Measurements from ENCODE around the gene SLC39A13. TPM values are rescaled to one million over a fixed set of nuclear protein-coding genes. Genes with fewer than 3 reads are reported as not detected.

The SLC39A13 gene
- total RNA-seq, 2 experiments from 2014 or later: 10.9 to 11.4 TPM

DNA sequence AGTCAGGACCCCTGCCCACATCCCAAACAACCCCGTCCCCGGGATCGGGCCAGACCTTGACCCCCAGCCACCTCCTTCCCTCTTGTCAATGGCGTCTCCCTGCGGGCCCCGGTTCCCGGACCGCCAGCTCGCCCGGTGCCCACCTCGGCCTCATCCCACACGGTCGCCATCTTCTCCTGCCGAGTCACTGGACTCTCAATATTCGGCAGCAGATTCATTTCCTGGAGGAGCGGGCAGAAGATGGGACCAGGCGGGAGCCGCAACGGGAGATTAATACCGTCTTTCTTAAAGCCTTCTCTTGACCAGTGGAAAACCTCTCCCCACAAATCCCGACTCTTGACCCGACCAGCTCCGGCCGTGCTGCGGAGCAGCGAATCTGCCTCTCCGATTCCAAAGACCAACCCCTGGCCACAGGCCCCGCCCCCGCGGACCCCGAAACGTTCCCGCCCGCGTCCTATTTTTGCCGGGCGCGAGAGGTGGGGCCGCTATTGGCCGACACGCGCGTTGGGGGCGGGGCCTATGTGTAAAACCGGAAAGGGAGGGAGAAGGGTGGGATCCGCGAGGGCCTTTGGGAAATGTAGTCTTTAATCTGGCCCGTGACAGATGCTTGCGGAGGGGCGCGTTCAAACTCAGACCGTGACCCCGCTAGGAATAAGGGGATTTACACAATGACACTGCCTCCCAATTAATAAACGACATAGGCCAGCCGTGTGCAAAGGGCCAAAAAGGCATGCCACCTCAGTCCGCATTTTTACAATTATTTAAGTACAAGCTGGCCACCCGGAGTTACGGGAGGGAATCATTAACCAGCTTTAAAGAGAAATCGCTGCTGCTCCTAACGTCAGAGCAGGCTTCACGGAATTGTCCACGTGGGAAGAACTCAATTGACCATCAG is 17.9 kb downstream of the SLC39A13 start, which contains the start of gene PSMC3:
PSMC3 (minus strand) TSS at position 378 of the 895 bp plus-strand sequence; CDS start at position 218, 160 bp downstream.
- H3K27ac Mint-ChIP-seq: peak within 1 kb of the TSS; percentile 98
- peak within 1 kb of the TSS; percentile 100 for H3K4me3 Mint-ChIP-seq
- no peaks in the 10 kb centered on the region for H3K9me3 Mint-ChIP-seq
- DNase-seq: peak; percentile 99
- peaks cover 4% of the 10 kb centered on the region for H3K27me3 Mint-ChIP-seq
- peaks cover 27% of the 10 kb centered on the region for H3K4me1 Mint-ChIP-seq
- peaks cover 25% of the 10 kb centered on the region for H3K36me3 Mint-ChIP-seq

DNA sequence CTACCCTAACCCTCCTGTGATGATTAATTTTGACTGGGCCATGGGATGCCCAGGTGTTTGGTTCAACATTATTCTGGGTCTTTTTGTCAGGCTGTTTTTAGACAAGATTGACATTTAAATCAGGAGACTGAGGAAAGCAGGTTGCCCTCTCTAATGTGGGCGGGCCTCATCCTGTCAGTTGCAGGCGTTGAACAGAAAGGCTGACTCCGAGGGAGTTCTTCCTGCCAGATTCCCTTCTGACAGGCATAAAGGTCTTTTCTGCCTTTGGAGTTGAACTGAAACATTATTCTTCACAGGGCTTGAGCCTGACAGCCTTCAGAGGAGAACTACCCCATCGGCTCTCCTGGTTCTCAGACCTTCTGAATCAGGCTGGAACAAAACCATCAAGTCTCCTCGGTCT is 22.1 kb downstream of the SLC39A13 start:
- Mint-ChIP-seq H3K4me3 (no peak overlapping the region), H3K4me1 (peaks cover 10% of the 10 kb centered on the region), H3K27ac (no peak overlapping the region), H3K36me3 (peaks cover 6% of the 10 kb centered on the region), H3K27me3 (peaks cover 4% of the 10 kb centered on the region), H3K9me3 (no peaks in the 10 kb centered on the region)
- no peak for DNase-seq

DNA sequence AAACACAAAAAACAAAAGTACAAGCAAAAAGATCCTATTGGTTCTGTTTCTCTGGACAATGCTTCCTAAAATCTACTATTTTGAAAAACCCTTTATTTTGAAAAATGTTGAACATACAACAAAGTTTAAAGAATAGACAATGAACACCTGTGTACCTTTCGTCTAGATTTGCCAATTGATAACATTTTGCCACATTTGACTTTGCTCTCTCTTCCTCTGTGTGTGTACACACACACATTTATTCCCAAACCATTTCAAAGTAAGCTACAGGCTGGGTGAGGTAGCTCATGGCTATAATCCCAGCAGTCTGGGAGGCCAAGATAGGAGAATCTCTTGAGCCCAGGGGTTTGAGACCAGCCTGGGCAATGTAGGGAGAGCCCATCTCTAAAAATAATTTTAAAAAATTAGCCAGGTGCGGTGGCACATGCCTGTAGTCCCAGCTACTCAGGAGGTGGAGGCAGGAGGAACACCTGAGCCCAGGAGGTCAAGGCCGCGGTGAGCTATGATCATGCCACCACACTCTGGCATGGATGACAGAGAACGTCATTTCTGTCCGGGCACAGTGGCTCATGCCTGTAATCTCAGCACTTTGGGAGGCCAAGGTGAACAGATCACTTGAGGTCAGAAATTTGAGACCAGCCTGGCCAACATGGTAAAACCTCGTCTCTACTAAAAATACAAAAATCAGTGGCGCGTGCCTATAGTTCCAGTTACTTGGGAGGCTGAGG is 23.1 kb downstream of the SLC39A13 start:
- peaks cover 7% of the 10 kb centered on the region for H3K4me1 Mint-ChIP-seq
- H3K27ac Mint-ChIP-seq: no peak overlapping the region
- H3K36me3 Mint-ChIP-seq: no peaks in the 10 kb centered on the region
- DNase-seq: no peak
- no peaks in the 10 kb centered on the region for H3K9me3 Mint-ChIP-seq
- H3K27me3 Mint-ChIP-seq: no peaks in the 10 kb centered on the region
- no peak overlapping the region for H3K4me3 Mint-ChIP-seq

DNA sequence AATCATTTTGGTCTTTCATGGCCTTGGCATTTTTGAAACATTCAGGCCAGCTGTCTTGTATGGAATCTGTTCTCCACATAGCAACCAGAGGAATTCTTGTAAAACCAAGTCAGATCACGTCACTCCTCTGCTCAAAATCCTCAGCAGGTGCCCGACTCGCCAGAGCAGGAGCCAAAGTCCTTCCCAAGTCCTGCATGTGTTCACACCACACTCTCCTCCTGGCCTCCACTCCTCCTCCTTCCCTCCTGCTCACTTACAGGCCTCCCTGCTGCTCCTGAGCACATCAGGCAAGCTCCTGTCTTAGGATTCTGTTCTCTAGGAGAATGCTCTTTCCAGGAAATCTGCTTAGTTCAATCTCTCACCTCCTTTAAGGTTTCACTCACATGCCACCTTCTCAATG is 24.8 kb downstream of the SLC39A13 start:
- Mint-ChIP-seq H3K9me3 (no peaks in the 10 kb centered on the region), H3K27me3 (no peaks in the 10 kb centered on the region), H3K27ac (no peak overlapping the region), H3K4me1 (peaks cover 4% of the 10 kb centered on the region), H3K36me3 (no peaks in the 10 kb centered on the region), H3K4me3 (no peak overlapping the region)
- DNase-seq: no peak

DNA sequence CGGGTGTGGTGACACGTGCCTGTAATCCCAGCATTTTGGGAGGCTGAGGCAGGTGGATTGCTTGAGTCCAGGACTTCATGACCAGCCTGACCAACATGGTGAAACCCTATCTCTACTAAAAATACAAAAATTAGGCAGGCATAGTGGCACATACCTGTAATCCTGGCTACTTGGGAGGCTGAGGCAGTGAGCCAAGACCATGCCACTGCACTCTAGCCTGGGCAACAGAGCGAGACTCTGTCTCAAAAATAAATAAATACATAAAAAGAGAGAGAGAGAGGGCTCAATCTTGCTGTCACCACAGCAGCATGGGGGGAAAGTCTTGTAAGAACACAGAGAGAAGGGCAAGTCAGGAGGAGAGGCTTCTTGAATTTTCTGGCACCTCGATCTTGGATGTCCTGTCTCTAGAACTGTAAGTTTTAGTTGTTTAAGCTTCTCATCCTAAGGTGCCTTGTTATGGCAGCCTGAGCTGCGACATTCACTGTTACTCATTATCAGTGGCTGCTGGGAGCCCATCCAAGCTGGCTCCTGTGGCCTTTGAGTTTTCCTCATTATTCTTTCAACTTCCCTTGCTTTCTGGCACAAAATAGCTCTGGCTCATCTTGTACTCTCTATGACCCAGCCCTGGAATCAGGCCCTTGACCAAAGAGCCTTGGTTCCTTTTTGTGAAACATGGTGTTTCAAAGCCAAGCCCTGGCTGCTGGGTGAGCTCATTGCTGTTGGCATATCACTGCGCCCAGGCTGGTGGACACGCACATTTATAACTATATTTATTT is 25.8 kb downstream of the SLC39A13 start:
- no peaks in the 10 kb centered on the region for H3K36me3 Mint-ChIP-seq
- H3K27ac Mint-ChIP-seq: no peak overlapping the region
- H3K27me3 Mint-ChIP-seq: no peaks in the 10 kb centered on the region
- H3K4me1 Mint-ChIP-seq: peaks cover 4% of the 10 kb centered on the region
- no peaks in the 10 kb centered on the region for H3K9me3 Mint-ChIP-seq
- no peak overlapping the region for H3K4me3 Mint-ChIP-seq
- no peak for DNase-seq

DNA sequence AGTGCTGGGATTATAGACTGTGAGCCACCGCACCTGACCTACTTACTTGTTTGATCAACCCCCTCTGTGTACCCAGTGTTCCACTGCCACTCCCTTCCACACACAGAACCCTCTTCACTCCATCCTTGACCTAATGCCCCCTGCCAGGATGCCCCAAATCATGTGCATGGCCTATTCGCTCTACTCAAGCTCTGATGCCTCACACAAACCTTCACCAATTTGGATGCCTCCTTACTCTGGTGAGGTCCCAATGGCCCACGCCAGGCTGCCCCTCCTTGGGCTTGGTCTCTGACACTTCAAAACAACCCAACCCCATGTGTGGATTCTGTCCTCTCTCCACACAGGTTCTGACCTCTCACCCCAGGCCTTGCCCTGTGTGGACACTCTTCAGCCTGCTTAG is 27.3 kb downstream of the SLC39A13 start:
- Mint-ChIP-seq H3K27ac (no peak overlapping the region), H3K9me3 (no peaks in the 10 kb centered on the region), H3K36me3 (no peaks in the 10 kb centered on the region), H3K4me1 (peaks cover under 1% of the 10 kb centered on the region), H3K27me3 (no peaks in the 10 kb centered on the region), H3K4me3 (no peak overlapping the region)
- no peak for DNase-seq

DNA sequence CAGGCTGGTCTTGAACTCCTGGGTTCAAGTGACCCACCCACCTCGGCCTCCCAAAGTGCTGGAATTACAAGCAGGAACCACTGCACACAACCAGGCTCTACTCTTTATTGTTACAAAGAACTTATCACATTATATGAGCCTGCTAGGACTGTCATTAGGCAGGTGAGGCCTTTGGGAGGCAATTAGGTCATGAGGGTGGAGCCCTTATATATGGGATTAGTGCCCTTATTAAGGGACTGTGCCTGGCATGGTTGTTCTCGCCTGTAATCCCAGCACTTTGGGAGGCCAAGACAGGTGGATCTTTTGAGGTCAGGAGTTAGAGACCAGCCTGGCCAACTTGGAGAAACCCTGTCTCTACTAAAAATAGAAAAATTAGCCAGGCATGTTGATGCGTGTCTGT is 28.3 kb downstream of the SLC39A13 start:
- Mint-ChIP-seq H3K27me3 (no peaks in the 10 kb centered on the region), H3K36me3 (no peaks in the 10 kb centered on the region), H3K4me3 (no peak overlapping the region), H3K27ac (no peak overlapping the region), H3K9me3 (no peaks in the 10 kb centered on the region), H3K4me1 (no peaks in the 10 kb centered on the region)
- no peak for DNase-seq

DNA sequence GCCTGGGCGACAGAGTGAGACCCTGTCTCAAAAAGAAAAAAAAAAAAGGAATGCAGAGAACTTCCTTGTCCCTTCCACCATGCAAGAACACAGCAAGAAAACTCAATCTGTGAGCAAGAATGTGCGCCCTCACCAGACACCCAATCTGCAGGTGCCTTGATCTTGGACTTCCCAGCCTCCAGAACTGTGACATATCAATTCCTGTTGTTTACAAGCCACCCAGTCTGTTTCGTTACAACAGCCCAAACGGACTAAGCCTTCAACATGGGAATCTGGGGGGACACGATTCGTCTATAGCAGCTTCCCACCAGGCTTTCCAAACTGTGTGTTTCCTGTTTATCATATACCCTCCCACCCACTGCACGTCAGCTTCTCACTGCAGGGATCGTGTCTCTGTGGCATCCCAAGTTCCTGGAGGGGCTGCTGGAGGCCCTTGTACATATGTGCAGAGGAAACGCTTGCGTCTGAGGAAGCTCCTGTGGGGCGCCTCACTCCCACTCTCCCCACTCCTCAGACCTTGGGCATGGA is 28.9 kb downstream of the SLC39A13 start:
- Mint-ChIP-seq H3K27me3 (no peaks in the 10 kb centered on the region), H3K36me3 (no peaks in the 10 kb centered on the region), H3K9me3 (no peaks in the 10 kb centered on the region), H3K27ac (no peak overlapping the region), H3K4me3 (no peak overlapping the region), H3K4me1 (no peaks in the 10 kb centered on the region)
- no peak for DNase-seq

DNA sequence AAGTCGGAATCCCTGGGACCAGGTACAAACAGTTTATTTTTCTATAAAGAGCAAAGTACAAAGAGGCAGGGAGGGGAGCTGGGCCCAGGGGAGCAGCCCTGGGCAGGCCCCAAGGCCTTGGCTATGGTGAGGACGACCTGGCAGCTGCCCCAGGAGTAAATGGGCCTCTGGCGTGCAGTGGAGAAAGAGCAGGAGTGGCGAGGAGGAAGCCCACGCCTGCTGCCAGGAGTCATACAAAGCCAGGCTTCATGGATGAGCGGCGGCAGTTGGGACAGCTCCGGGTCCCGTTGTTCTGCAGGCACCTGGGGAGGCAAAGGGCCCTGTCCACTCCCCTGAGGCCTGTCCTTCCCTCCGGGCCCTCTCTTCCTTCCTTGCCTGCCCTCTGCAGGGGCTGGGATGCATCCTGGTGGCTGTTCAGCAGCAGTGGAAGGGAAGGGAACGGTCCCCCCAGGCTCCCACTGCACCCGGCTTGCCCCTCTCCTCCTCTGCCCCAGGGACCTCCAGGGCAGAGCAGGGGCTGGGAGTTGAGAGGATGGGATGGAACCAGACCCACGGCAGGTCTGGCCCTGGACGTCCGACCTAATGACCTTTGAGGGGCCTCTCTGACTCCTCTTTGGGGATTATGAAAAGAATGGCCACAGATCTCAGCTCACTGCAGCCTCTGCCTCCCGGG is 29.5 kb downstream of the SLC39A13 start:
- H3K27ac Mint-ChIP-seq: no peak overlapping the region
- H3K9me3 Mint-ChIP-seq: no peaks in the 10 kb centered on the region
- H3K4me3 Mint-ChIP-seq: no peak overlapping the region
- no peak for DNase-seq
- H3K27me3 Mint-ChIP-seq: no peaks in the 10 kb centered on the region
- no peaks in the 10 kb centered on the region for H3K36me3 Mint-ChIP-seq
- no peaks in the 10 kb centered on the region for H3K4me1 Mint-ChIP-seq

DNA sequence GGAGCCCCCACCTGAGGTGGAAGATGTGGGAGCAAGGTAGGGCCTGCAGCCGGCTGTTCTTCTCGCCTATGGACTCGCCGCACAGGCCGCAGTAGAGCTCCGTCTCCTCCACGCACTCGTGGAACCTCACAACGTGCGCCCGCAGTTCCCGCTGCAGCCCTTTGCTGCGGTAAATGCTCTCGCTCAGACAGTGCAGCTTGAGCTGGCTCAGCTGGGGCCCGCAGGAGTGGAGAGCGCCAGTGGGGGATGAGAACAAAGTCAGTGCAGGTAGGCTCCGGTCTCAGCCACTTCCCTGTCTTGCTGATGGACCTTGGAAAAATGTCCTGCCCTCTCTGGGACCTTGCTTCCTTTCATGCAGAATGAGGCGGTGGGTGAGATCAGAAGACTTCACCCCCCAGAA is 30.3 kb downstream of the SLC39A13 start:
- Mint-ChIP-seq H3K4me1 (no peaks in the 10 kb centered on the region), H3K36me3 (no peaks in the 10 kb centered on the region)

DNA sequence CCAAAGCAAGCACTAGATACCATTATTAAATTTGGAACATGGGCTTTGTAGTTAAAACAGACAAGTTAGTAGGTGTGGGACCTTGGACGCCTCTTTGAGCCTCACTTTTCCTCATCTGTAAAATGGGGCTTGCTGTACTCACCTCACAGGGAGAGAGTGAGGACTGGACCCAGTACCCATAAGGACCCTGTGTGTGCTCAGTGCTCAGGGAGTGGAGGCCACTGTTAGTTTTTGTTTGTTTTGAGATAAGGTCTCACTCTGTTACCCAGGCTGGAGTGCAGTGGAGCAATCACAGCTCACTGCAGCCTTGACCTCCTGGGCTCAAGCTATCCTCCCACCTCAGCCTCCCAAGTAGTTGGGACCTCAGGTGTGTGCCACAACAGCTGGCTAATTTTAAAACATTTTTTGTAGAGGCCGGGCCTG is 31.7 kb downstream of the SLC39A13 start:
- Mint-ChIP-seq H3K27ac (no peak overlapping the region), H3K27me3 (no peaks in the 10 kb centered on the region), H3K9me3 (no peaks in the 10 kb centered on the region), H3K4me3 (no peak overlapping the region), H3K4me1 (no peaks in the 10 kb centered on the region), H3K36me3 (no peaks in the 10 kb centered on the region)
- DNase-seq: no peak

More for the DNA sequence above, 30.3 kb downstream of the SLC39A13 start:
- no peak for DNase-seq
- H3K27ac Mint-ChIP-seq: no peak overlapping the region
- no peaks in the 10 kb centered on the region for H3K9me3 Mint-ChIP-seq
- no peaks in the 10 kb centered on the region for H3K27me3 Mint-ChIP-seq
- no peak overlapping the region for H3K4me3 Mint-ChIP-seq

DNA sequence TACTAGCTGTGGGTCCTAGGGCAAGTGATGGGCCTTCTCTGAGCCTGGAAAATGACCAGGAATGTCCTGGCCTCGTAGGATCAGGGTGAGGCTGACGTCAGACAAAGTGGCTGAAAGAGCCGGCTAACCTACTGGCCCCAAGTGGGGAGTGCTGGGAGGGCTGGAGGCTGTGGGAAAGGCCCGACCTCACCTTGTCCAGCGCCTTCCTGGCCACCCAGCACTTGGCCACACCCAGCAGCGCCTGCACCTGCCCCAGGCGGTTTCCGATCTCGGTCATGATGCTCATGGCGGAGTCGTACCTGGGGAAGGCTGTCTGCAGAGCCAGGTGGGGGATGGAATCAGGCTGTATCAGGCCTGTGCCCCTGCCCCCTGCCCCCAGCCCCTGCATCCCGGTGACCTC is 33.0 kb downstream of the SLC39A13 start:
- no peak for DNase-seq

DNA sequence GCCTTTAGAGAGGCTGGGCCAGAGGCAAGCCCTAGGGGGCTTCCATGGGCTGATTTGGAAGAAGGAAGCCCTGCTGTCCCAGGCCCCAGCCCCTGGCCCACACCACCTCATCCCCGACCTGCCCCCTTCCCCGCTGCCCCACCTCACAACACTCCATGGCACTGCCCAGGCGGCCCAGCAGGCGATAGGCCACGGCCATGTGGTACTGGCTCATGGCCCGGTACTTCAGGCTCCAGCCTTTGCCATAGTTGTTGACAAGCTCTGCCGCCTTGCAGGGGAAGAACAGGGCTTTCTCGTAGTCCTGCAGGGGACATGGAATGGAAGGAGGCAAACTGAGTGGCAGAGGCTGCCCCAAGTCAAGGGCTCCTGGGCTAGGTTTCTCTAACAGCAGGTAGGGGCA is 34.1 kb downstream of the SLC39A13 start:
- Mint-ChIP-seq H3K27me3 (no peaks in the 10 kb centered on the region), H3K4me3 (no peak overlapping the region), H3K4me1 (no peaks in the 10 kb centered on the region), H3K9me3 (no peaks in the 10 kb centered on the region), H3K36me3 (no peaks in the 10 kb centered on the region), H3K27ac (no peak overlapping the region)
- no peak for DNase-seq

More for the DNA sequence above, 33.0 kb downstream of the SLC39A13 start:
- Mint-ChIP-seq H3K4me3 (no peak overlapping the region), H3K27ac (no peak overlapping the region), H3K36me3 (no peaks in the 10 kb centered on the region), H3K4me1 (no peaks in the 10 kb centered on the region), H3K9me3 (no peaks in the 10 kb centered on the region), H3K27me3 (no peaks in the 10 kb centered on the region)

DNA sequence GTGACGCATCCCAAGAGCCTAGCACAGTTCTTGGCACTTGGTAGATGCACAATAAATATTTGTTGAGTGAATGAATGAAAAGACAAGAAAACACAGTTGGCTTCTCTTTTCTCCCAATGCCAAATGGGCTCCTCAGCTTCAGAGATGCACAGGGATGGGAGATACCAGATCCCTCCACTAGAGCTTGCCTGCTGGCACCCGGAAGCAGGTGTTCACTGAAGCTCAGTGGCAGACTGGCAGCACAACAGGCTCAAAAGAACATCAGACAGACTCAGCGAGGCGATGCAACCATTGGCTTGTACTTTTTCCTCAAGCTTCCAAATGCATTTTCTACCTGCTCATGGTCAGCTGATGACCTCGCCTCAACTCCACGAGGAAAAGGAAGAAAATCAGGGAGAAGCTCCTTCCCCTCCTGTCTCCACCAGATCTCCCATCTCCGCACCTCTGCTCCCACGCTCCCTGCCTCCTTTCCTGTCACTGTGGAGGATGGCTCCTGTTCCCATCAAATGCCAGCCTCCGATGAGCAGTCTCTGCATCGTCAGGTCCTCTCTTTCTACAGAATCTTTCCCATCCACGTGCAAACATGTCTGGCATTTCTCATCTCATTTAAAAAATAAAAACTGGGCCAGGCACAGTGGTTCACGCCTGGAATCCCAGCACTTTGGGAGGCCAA is 34.8 kb downstream of the SLC39A13 start:
- Mint-ChIP-seq H3K4me3 (no peak overlapping the region), H3K36me3 (no peaks in the 10 kb centered on the region), H3K27me3 (no peaks in the 10 kb centered on the region), H3K9me3 (no peaks in the 10 kb centered on the region), H3K4me1 (no peaks in the 10 kb centered on the region), H3K27ac (no peak overlapping the region)
- no peak for DNase-seq

Measured in activated naive CD8-positive, alpha-beta T cell treated with anti-CD3 and anti-CD28 coated beads for 36 hours (primary cell).